Stimulated activated CD4-positive, alpha-beta T cell treated with anti-CD3 and anti-CD28 coated beads, Interleukin-2, amount 100 ng/mL, for 4 hours (primary cell): ENCODE data around the gene RASSF3.

Source experiments
- DNase-seq: peaks from one replicate; pipeline ENCODE4 v3.0.0-alpha.2; 2020; ENCODE audit warnings: low read depth

Gene RASSF3

GRCh38 chr12:64729909-64730587, 119.8 kb downstream of the RASSF3 start:
- DNase-seq, result no peak

GRCh38 chr12:64730588-64730969, 120.3 kb downstream of the RASSF3 start:
- no peak for DNase-seq

GRCh38 chr12:64731683-64732082, 121.4 kb downstream of the RASSF3 start:
- DNase-seq, result no peak

- DNase-seq, result no peak
These were observed 123.6 kb downstream of the RASSF3 start for GRCh38 chr12:64733857-64734256.

GRCh38 chr12:64735442-64735841, 125.1 kb downstream of the RASSF3 start:
- no peak for DNase-seq

GRCh38 chr12:64736771-64737170, 126.5 kb downstream of the RASSF3 start:
- DNase-seq, result no peak

GRCh38 chr12:64737539-64737938, 127.2 kb downstream of the RASSF3 start:
- DNase-seq, result peak; percentile 27

GRCh38 chr12:64739778-64740177, 129.5 kb downstream of the RASSF3 start:
- no peak for DNase-seq

GRCh38 chr12:64740646-64741045, 130.4 kb downstream of the RASSF3 start:
- no peak for DNase-seq

- no peak for DNase-seq
These were observed 132.1 kb downstream of the RASSF3 start for GRCh38 chr12:64742416-64742815.

- no peak for DNase-seq
These were observed 132.9 kb downstream of the RASSF3 start for GRCh38 chr12:64743206-64743605.

- DNase-seq, result no peak
These were observed 134.3 kb downstream of the RASSF3 start for GRCh38 chr12:64744422-64745258.

GRCh38 chr12:64745259-64745807, 135.0 kb downstream of the RASSF3 start:
- no peak for DNase-seq

GRCh38 chr12:64745980-64746379, 135.7 kb downstream of the RASSF3 start:
- DNase-seq, result no peak

- DNase-seq, result no peak
These were observed 136.4 kb downstream of the RASSF3 start for GRCh38 chr12:64746663-64747062.
